SU-DHL-6 (cell line): ENCODE data around the gene KCNH1.

Source experiments
- H2AFZ ChIP-seq: fragments of 200-600 bp; sonication (generic); 2 replicates; pipeline ENCODE4 v1.6.1; 2014; ENCODE audit warnings: low read depth, mild to moderate bottlenecking, moderate library complexity, mixed read lengths, antibody characterized with exemption, low read length; ENCODE audit not compliant: severe bottlenecking
- H3F3A ChIP-seq: fragments of 200-600 bp; shearing (Covaris generic); 2 replicates; pipeline ENCODE4 v1.6.0; 2016; ENCODE audit warnings: antibody characterized with exemption, mild to moderate bottlenecking; ENCODE audit not compliant: insufficient read depth
- H3K27ac ChIP-seq: fragments of 200-600 bp; sonication (generic); 2 replicates; pipeline ENCODE4 v1.5.1; 2016; ENCODE audit warnings: low read depth, mild to moderate bottlenecking, low read length, moderate library complexity, mixed read lengths
- H3K27me3 ChIP-seq: fragments of 200-600 bp; sonication (generic), shearing (Covaris generic); 2 replicates; pipeline ENCODE4 v1.6.0; 2014; ENCODE audit warnings: mild to moderate bottlenecking, low read length
- H3K36me3 ChIP-seq: fragments of 200-600 bp; sonication (generic); 2 replicates; pipeline ENCODE4 v1.6.1; 2014; ENCODE audit warnings: mild to moderate bottlenecking, low read length, mixed read lengths
- H3K4me2 ChIP-seq: fragments of 300-600, 200-600 bp; shearing (Covaris generic), sonication (generic); 2 replicates; pipeline ENCODE4 v1.6.0; 2014; ENCODE audit warnings: low read length, low read depth, mild to moderate bottlenecking; ENCODE audit not compliant: poor library complexity, severe bottlenecking
- H3K4me3 ChIP-seq: fragments of 200-600 bp; sonication (generic); 2 replicates; pipeline ENCODE4 v1.5.1; 2014; ENCODE audit warnings: antibody characterized with exemption, low read length, mild to moderate bottlenecking, mixed read lengths; ENCODE audit not compliant: insufficient read depth, poor library complexity, severe bottlenecking
- H3K79me2 ChIP-seq: fragments of 200-600 bp; sonication (generic); 2 replicates; pipeline ENCODE4 v1.6.1; 2014; ENCODE audit warnings: mild to moderate bottlenecking, low read length, moderate library complexity; ENCODE audit not compliant: insufficient read depth
- H3K9ac ChIP-seq: fragments of 200-600 bp; sonication (generic); 2 replicates; pipeline ENCODE4 v1.7.0; 2014; ENCODE audit warnings: mild to moderate bottlenecking, low read length
- H3K9me2 ChIP-seq: fragments of 200-600 bp; sonication (generic); replicated peaks from 2 replicates; pipeline ENCODE4 v1.6.1; 2014; ENCODE audit warnings: low read length; ENCODE audit not compliant: insufficient read depth
- H3K9me3 ChIP-seq: fragments of 200-600 bp; sonication (generic); 2 replicates; pipeline ENCODE4 v1.6.1; 2014; ENCODE audit warnings: low read length, mixed read lengths; ENCODE audit not compliant: insufficient read depth
- H4K20me1 ChIP-seq: fragments of 200-600 bp; sonication (generic); 2 replicates; pipeline ENCODE4 v1.6.1; 2014; ENCODE audit warnings: low read depth, mild to moderate bottlenecking, antibody characterized with exemption, low read length, moderate library complexity, mixed read lengths
- CTCF ChIP-seq: fragments of 200-600 bp; sonication (generic); IDR thresholded peaks from one replicate; pipeline ENCODE4 v1.5.1; 2017; ENCODE audit warnings: antibody characterized with exemption, mild to moderate bottlenecking, low read length, moderate library complexity; ENCODE audit not compliant: insufficient read depth, poor library complexity, severe bottlenecking
- EZH2phosphoT487 ChIP-seq: fragments of 200-600 bp; sonication (generic), shearing (Covaris generic); conservative IDR thresholded peaks from 2 replicates; pipeline ENCODE4 v1.6.1; 2018; ENCODE audit warnings: mild to moderate bottlenecking, antibody characterized with exemption, low read length, moderate library complexity, mixed read lengths

KCNH1 gene

GRCh38 chr1:211035821-211036380 lies 98.0 kb downstream of the KCNH1 start:
- Histone ChIP-seq H3K27ac (no peak overlapping the region), H3K9me2 (no peaks in the 10 kb centered on the region), H3K4me3 (no peak overlapping the region), H3K36me3 (no peaks in the 10 kb centered on the region), H3K27me3 (no peaks in the 10 kb centered on the region), H3K9me3 (no peaks in the 10 kb centered on the region), H2AFZ (no peak overlapping the region), H3K9ac (no peak overlapping the region), H3K4me2 (no peak overlapping the region), H3F3A (no peaks in the 10 kb centered on the region), H3K79me2 (no peaks in the 10 kb centered on the region), H4K20me1 (no peaks in the 10 kb centered on the region)
- no peak for TF ChIP-seq CTCF
- no peak for TF ChIP-seq EZH2phosphoT487

- Histone ChIP-seq H3K9me3 (no peaks in the 10 kb centered on the region), H2AFZ (no peak overlapping the region), H4K20me1 (no peaks in the 10 kb centered on the region), H3K27me3 (no peaks in the 10 kb centered on the region), H3K9ac (no peak overlapping the region), H3K36me3 (no peaks in the 10 kb centered on the region), H3K4me3 (no peak overlapping the region), H3K4me2 (no peak overlapping the region), H3F3A (no peaks in the 10 kb centered on the region), H3K9me2 (no peaks in the 10 kb centered on the region), H3K79me2 (no peaks in the 10 kb centered on the region), H3K27ac (no peak overlapping the region)
- TF ChIP-seq EZH2phosphoT487 (no peak), CTCF (no peak)
Observed at GRCh38 chr1:211033921-211034525, 99.9 kb downstream of the KCNH1 start.

DNA sequence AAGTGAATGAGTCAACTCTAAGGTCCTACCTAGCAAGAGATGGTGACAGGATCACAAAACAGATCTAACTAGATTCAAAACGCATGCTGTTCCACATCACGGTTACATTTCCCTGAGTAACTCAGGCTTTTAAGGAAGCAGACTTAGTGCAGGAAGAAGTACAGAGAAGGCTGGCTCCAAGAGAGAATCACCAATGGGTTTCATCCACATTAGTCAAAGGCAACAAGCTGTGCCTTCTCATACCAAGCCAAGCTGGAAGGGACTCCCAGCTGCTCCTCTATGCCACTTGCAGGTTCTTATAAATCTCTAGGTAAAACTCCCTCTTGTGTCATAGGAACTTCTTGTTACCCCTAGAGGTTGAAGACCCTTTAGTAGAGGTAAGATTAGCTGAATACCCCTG lies 109.0 kb downstream of the KCNH1 start:
- no peak overlapping the region for H3K4me3 ChIP-seq
- no peak overlapping the region for H3K9ac ChIP-seq
- no peaks in the 10 kb centered on the region for H3K9me2 ChIP-seq
- no peaks in the 10 kb centered on the region for H3K79me2 ChIP-seq
- H3F3A ChIP-seq = no peaks in the 10 kb centered on the region
- TF ChIP-seq EZH2phosphoT487 (no peak), CTCF (no peak)
- no peak overlapping the region for H2AFZ ChIP-seq
- H3K36me3 ChIP-seq = no peaks in the 10 kb centered on the region
- no peak overlapping the region for H3K4me2 ChIP-seq
- H4K20me1 ChIP-seq = no peaks in the 10 kb centered on the region
- no peaks in the 10 kb centered on the region for H3K9me3 ChIP-seq
- no peak overlapping the region for H3K27ac ChIP-seq
- no peaks in the 10 kb centered on the region for H3K27me3 ChIP-seq
